NCI-H1930 (cell line): ENCODE measurements around the gene PHLPP1.
"Not testable (repeated sequence)": the region's sequence is repeated elsewhere in the genome, so short reads cannot be mapped to it uniquely, and the experiment has no call there.

ENCODE experiments used
- DNase-seq, 2 experiments: peaks; one replicate each; lab custom pipeline; 2025; lab: John Stamatoyannopoulos, UW

The PHLPP1 gene

DNA sequence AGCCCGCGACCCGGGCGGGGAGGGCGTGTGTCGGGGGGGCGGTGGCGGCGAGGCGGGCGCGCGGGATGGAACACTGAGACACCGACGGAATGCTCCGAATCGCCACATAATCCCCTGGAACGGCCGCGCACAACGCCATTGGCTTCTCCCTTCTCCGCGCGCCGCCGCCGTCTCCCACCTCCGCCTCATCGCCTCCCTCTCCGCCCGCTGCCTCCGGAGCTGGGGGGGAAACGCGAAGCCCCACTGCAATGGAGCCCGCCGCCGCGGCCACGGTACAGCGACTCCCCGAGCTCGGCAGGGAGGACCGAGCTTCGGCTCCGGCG is at the start of gene PHLPP1:
Gene PHLPP1, plus strand, starts transcription at position 106 of the 323 bp plus-strand sequence. Its CDS starts 143 bp downstream, at position 249.
- no peak for DNase-seq

- DNase-seq, result no peak
Measured at GRCh38 chr18:62669225-62669624, 46.1 kb upstream of the PHLPP1 start.

- no peak for DNase-seq
Measured at GRCh38 chr18:62670573-62670972, 44.8 kb upstream of the PHLPP1 start.

DNA sequence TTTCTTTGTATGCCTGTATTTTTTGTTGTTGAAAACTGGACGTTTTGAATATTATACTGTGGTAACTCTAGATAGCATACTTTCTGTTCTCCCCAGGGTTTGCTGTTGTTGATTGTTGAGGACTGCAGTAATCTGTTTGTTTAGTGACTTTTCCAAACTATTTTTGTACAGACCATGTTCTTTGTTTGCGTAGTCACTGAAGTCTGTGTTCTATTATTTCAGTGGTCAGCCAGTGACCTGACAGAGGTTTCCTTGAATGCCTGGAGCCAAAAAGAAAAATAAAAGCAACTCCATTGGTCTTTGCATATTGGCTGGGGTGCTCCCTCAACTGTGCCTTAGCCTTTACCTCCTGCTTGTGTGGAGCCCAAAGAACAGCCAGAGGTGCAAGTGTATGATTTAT is 42.7 kb upstream of the PHLPP1 start:
- no peak for DNase-seq

DNA sequence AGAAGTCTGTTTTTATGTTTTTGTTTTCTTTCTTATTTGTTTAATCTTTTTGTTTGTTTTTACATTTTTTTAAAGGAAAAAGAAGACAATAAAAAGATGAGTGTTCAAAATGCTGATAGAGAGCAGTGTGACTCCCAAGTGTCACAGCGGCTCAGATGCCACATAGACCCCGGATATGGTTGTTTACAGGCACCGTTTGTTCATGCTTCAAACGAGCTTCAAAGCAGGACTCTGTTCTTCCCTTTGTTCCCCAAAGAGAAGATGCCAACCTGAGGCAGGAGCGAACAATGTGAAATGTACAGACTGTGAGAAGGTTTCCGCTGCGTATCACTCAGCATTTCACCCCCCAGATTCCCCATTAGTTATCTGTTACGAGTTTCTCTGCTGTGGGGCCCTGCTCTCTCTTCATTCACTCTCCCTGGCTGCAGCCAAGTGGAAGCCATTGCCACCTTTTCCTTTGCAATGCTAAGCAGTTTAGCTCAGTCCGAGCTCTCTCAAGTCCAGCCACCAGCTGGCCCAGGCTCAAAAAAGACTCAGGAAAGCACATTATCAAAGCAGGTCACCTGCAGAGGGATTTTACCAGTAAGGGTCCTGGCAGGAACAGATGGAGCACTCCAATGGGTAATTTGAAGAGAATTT is 36.4 kb upstream of the PHLPP1 start:
- DNase-seq, result no peak

DNA sequence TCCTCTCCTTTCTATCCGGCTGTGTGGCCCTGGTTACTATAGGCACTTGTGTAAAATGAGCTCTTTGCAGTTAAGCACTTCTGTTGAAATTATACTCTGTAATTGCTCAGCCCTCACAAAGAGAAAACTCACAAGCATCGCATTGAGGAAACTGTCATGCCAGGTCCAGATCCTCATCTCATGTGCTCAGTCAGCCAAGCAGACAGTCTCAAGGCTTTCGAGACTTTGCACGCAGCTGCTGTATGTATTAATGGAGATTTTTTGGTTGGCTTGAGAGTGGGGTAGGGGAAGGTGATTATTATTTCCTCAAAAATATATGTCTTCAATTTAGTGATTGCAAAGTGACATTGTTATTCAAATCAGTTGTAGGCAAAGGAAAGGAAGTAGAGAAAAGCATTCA is 33.0 kb upstream of the PHLPP1 start:
- DNase-seq, result no peak

GRCh38 chr18:62683935-62684334 is 31.4 kb upstream of the PHLPP1 start:
- no peak for DNase-seq

DNA sequence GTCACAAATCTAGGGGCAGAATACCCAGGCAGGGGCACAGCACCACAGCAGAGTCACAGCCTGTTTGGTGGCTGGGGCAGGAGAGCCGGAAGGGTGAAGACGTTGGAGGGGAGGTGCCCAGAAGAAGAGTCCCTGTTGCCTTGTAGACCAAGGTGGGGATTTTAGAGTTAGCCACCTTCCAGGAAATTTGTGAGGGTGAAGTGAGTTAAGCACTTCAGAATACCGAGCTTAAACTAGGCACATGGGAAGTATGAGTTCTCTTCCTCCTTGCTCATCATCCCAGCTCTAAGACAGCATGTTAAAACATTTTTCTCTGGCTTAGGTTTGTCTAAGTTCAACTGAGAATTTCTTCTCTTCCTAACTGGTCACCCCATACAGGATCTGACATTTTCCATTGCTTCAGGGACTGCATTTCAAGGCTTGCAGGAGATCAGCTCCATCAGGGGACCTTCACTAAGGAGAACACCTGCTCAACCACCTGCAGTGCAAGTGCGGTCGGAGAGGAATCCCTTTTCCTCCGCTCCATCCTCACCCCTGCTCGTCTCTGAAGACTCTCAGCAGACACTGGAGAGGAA is 26.5 kb upstream of the PHLPP1 start:
- no peak for DNase-seq

DNA sequence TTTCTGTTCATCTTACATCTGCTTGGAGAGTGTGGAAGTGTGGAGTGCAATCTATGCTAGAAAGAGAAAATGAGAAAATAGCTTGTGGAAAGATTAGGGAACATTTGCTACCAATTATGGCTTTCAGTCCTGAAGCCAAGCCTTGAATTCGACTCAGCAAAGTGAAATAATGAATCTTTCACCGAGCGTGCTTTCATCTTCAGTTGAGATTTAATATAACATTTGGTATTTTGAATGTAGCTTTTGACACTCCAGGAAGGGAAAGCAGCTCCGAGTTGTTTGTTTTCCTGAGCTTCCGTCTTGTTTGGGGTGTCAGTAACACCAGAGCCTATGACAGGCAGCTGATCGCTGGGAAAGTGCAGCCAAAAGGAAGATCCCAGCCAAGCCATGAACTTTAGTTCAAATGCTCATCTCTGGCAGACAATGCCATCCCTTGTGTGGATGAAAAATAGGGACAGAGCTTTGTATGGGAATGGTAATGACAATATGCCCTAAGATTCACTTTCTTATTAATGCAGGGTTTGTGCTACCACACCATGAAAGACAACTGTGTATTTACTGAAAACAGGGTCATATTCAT is 25.0 kb upstream of the PHLPP1 start:
- no peak for DNase-seq

DNA sequence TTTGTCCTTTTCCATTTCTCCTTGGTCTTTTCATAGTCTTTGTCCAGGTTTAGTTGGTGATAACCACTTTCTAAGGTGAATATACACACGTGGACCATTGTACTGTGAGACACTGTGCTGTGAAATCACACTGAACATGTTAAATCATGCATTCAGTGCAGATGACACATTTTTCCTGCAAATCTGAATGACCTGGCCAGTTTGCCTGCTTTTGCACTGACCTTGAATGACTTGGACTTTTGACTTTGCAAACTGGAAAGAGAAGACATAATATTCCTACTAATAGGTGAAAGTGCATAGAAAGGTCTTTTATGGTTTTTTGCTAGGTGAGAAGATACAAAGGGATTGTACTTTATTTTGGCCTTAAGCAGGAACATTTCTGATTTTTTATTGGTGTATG is 21.7 kb upstream of the PHLPP1 start:
- DNase-seq, result no peak

DNA sequence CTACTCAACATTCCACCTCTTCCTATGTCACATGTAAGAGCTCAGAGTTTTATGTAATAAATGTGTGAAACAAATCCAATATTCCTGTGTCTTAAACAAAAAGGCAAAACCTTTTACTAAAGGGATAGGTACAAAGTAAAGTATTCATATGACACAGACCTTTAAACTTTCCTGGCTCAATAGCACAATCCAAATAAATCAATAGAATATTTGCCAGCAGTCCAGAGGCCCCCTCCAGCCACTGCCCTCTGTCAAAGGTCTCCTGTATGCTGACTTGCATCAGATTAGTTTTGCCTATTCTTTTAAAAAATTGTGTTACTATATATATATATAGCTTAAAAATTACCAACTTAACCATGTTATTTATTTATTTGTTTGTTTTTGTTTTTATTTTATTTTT is 17.7 kb upstream of the PHLPP1 start:
- DNase-seq, result no peak

DNA sequence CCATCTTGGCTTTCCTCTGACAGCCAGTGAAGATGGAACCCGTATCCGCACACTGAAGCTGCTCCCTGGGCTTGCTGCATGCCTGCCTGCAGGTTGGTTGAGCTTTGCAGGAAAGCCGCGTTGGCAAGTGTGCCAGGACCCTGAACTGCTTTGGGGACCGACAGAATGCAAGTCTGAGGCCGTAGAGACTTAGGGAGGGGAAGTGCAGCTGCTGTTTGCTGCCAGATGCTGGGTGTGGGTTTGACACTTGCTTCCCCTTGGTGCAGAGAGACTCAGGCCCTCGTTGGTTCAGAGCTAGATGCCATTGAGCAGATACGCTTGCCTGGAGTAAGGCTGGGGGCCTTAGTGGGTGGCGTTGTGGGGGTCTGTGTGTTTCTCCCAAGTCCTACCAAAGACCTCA is 13.1 kb upstream of the PHLPP1 start:
- DNase-seq, result no peak

GRCh38 chr18:62706879-62707278 is 8.5 kb upstream of the PHLPP1 start:
- DNase-seq, result not testable (repeated sequence)

- DNase-seq, result peak in 1 of 2 experiments; percentile 39
Measured at GRCh38 chr18:62709908-62710307, 5.4 kb upstream of the PHLPP1 start.

- DNase-seq, result peak; percentile 56 to 89
Measured at GRCh38 chr18:62710417-62710816, 4.9 kb upstream of the PHLPP1 start.

DNA sequence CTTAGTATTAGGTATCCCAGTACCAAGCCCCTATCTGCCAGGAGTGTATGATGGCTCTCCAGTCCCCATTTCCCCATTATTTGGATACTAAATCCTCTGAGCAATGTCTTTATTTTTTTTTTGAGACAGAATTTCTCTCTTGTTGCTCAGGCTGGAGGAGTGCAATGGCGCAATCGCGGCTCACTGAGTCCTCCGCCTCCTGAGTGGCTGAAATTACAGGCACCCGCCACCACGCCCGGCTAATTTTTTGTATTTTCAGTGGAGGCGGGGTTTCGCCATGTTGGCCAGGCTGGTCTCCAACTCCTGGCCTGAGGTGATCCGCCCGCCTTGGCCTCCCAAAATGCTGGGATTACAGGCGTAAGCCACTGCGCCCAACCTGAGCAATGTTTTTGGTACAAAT is 3.6 kb upstream of the PHLPP1 start:
- DNase-seq, result no peak

DNA sequence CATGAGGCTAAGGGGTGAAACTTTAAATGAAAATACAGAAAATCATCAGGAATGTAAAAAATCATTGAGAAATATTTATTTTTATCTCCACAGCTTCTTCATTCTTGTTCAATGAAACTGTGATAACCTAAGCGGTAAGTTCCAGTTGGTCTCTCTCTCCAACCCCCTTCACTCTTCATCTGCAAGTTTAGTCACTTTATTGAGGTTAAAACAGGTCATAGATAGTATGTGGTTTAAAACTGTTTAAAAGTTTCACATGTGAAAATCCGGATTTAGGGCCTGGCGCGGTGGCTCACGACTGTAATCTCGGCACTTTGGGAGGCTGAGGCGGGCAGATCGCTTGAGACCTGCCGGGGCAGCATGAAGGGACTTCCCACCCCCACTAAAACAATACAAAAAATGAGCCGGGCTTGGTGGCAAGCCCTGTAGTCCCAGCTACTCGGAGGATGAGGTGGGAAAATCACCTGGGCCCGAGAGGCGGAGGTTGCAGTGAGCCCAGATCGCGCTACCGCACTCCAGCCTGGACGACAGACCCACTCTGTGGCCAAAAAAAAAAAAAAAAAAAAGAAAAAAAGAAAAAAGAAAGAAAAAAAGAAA is 1.6 kb upstream of the PHLPP1 start:
- DNase-seq, result no peak

- peak; percentile 100 for DNase-seq
Measured at GRCh38 chr18:62714671-62715435, 488 bp upstream of the PHLPP1 start.

- DNase-seq, result peak; percentile 12 to 46
Measured at GRCh38 chr18:62715759-62716615, 646 bp downstream of the PHLPP1 start.

GRCh38 chr18:62716619-62717168 is 1.4 kb downstream of the PHLPP1 start:
- DNase-seq, result peak; percentile 21 to 38

GRCh38 chr18:62717169-62717924 is 2.0 kb downstream of the PHLPP1 start:
- DNase-seq, result peak in 1 of 2 experiments; percentile 21
